Measurements from ENCODE around the gene GPR39. TPM values are rescaled to one million over a fixed set of nuclear protein-coding genes. Genes with fewer than 3 reads are reported as not detected.

The GPR39 gene
- total RNA-seq, 1 experiment from 2014 or later: 3.8 TPM

DNA sequence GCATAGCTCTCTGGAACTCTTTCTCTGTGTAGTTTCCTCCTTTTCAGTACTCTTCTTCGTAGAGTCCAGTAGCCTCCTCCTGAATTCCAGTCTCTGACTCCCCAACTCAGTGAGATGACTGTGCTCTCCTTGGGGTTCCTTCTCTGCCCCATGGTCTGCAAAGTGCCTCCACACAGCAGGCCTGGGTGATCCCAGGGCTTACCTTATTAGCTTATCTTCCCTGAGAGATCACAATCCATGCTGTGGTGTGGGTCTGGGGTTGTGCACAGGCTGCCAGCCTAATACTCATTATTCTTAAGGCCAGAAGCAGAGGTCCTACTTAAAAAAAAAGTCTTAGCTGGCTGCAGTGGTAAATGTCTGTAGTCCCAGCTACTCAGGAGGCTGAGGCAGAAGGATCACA is 4.6 kb upstream of the GPR39 start:
- DNase-seq (ENCODE audit: low read depth): no peak

DNA sequence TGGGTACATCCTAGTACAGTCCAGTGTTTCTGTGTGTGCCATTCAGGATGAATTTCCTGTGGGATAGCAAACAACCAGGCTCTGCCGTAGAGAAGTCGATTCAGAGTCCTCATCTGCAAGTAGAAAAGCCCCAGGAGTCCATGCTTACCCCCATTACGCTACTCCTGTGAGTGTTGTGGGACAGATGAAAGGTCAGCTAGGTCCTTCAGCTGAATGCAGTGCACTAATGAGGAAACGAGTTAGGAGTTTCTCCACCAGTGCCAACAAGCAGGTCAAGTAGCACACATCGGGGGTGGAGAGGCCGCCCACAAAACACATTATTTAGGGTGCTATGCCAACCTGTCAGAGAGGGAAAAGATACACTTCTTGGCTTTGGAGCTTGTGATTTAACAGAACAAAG is 2.5 kb upstream of the GPR39 start:
- DNase-seq (ENCODE audit: low read depth): no peak

DNA sequence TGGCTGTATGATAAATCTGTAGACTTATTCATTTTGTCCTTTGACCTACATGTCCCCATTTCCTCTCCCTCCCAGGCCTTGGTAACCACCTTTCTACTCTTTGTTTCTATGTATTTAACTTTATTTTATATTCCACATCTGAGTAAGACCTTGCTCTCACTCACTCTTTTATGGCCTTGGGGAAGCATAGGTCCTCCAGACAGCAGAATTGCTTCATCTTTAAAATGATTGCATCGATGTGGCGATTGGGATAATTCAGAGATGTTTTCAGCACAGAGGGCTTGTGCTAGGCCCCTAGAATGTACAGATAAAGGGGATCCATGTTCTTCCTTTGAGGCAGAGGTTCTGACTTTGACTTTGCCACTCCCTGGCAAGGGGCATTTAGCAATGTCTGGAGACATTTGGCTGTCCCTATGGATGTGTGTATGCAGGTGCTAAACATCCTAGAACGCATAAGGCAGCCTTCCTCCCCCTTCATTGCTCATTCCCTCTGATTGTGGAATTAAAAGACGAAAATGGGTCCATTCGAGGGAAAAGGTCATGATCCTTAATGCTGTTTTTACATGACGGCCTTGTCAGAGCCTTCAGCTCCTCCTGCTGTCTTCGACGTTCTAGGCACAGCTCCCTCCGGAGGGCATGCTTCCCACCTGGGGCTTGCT is 1.2 kb upstream of the GPR39 start:
- no peak for DNase-seq (ENCODE audit: low read depth)

DNA sequence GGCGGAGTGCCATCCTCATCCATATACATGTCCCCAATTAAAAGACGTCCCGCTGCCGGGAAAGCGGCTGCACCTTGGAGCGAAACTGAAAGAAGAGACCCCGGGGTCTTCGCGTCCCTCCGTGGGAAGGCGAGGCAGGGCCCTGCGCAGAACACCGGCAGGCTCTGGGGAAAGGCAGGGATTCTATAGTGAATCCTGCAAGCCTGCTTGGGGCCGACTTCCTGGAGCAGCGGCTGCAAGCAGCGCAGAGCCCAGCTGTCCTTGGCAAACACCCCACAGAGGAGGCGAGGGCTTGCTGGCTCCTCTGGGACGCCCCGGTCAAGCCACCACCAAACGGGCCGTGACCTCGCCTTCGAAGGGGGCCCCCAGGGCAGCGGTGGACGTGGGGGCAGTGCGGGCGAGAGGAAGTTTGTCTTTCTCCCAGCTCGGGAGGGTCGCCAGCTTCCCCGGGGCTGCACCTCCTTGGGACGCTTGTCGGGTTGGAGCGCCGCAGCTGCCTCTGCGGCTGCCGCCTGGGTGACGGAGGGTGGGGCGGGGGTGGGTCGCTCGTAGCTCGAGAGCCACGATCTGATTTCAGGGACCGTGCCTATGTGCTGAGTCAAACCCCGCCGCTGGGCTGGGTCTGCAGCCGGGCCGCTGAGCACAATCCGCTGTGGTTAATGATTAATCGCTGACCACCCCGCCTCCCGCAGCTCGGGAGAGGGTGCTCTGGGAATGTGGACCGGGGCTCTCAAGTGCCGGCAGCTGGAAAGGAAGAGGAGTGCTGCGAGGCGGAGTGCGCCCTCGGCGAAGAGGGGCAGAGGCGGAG is 486 bp upstream of the GPR39 start:
- DNase-seq (ENCODE audit: low read depth): peak; percentile 97

DNA sequence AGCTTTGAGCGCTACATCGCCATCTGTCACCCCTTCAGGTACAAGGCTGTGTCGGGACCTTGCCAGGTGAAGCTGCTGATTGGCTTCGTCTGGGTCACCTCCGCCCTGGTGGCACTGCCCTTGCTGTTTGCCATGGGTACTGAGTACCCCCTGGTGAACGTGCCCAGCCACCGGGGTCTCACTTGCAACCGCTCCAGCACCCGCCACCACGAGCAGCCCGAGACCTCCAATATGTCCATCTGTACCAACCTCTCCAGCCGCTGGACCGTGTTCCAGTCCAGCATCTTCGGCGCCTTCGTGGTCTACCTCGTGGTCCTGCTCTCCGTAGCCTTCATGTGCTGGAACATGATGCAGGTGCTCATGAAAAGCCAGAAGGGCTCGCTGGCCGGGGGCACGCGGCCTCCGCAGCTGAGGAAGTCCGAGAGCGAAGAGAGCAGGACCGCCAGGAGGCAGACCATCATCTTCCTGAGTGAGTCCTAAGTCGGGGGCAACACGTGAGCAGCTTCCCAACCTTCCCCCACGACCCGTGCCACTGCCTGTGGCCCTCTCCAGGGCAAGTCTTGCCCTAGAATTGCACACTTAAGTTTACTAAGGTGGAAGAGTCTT is 928 bp downstream of the GPR39 start:
- DNase-seq (ENCODE audit: low read depth): no peak

DNA sequence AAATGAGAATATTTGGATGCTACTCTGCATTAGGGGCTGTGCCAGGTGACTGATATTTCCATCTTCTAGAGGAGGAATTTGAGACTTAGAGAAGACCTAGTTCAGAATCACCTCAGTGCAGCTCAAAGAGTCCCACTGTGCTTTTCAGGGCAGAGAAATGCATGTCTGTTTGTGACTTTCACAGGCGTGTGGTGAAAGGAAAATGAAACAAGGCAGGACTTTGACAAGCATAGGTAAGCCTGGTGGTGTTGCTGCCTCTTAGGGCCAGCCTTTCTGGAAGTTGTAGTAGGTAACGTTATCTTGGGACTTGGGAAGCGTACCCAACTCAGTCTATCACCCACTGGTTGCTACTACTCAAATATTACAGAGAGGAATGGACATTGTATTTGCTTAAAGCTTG is 2.6 kb downstream of the GPR39 start:
- DNase-seq (ENCODE audit: low read depth): no peak

DNA sequence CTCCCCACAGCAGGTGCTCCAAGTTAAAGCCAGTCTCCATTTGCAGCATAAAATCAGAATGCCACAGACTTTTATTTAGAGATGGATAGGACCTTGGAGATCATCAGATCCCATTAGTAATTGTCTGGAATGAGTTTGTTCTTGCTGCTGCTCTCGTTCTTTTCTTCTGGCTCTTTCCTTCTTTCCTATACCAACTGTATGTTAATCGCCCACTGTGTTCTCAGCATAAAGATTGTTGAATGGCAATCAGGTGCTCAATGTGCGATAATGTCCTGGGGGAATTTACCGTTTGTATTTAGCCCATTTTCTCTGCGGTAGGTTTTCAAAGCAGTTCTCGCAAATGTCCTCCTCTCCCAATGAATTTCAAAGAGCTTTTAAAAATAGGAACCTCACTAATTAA is 3.3 kb downstream of the GPR39 start:
- DNase-seq (ENCODE audit: low read depth): no peak

DNA sequence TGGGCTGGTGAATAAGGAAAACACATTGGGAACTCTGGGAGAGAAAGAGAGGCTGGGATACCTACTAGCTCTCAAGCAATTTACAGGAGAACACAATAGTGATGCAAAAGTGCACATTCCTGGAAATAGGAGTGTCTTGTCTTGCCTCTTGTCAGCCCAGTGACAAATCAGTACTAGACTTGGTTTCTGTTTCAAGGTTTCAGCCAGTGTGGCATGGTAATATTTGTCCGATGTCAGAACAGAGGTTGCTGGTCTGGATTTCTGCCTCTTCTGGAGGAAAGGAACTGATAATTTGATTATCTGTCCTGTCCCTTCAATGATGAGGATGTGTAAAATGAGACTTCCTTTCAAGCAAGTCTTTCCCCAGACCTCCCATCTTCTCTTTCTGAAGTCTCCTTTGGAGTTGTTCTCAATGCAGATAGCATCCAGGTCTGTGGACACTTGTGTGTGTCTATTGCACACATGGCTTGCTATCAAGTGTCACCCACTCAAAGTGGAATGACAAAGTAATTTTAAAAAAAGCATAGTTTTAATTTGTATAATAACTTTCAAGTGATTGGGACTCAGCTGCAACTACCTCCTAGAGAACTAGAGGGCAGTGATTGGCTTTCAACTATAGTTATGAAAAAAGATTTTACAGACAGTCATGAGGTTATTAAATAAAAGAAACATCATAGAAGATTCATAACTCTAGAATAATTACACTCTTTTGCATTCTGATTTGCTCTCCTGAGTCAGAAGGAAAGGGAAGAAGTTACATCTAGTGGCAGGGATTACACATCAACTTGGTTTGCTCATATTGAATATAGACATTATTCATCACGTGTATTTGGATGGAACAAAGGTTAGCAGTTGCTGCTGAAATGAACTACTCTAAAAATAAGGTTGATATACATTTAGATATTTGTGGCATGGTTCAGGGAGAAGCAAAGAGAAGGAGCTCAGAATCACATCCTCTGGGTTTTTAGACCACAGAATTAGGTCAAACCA is 4.5 kb downstream of the GPR39 start:
- peak; percentile 29 for DNase-seq (ENCODE audit: low read depth)

DNA sequence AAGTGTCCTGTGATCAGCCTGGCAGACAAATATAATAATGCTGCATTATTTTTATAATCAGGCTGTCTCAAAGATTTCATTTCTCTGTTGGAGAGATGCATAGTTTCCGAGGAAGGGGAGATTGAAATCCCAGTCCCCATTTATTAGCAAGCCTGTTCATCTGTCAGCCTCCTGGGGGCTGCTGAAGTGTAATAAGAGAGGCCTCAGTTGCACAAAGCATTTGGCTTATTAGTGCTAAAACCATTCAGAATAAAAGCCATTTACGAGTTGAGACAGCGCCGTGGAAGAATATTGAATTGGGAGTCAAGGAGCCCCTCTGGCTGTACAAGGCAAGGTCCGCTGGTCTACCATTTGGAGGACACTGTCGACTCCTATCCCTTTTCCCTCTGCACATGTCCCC is 6.1 kb downstream of the GPR39 start:
- DNase-seq (ENCODE audit: low read depth): no peak

DNA sequence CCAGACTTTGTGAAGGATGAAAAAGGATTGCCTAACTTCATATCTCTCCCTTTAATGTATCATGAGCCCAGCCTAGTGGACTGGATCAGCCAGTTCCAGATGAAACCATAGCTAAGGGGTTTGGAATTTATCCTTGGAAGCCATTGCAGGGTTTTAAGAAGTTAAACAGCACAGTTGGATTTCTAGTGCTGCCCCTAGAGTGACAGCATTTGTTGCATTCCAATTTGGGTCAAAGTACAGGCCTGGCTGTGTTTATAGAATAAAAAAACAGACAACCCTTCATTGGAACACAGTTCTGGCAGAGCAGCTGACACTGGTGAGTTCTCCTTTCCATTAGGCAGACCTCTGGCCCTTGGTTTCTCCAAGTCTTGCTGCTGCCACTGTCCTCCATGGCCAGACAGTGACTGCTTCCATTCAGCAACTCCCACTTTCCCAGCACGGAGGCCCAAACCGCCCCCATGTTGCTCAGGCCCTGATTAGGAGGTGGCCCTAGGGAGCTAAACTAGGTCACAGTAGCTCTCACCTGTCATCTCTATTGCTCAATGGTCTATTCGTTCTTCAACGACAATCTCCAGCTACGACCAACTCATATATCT is 8.0 kb downstream of the GPR39 start:
- DNase-seq (ENCODE audit: low read depth): no peak

DNA sequence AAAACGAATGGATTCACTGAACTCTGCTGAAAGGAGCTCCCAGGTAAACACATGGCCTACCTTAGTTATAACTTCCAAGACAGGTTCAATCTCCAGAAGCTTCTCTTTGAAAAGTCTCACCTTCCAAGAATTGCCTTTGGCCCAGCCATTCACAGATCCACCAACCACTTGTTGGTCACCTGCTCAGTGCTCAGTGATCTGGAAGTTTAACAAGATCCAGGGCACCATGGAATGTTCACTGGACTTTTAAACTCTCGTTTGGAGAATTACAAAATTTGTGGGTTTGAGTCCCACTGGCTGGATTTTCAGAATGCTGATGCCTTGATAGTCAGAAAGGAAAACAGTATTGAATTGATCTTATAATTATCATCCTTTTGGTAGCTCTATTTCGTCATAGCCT is 9.4 kb downstream of the GPR39 start:
- no peak for DNase-seq (ENCODE audit: low read depth)

DNA sequence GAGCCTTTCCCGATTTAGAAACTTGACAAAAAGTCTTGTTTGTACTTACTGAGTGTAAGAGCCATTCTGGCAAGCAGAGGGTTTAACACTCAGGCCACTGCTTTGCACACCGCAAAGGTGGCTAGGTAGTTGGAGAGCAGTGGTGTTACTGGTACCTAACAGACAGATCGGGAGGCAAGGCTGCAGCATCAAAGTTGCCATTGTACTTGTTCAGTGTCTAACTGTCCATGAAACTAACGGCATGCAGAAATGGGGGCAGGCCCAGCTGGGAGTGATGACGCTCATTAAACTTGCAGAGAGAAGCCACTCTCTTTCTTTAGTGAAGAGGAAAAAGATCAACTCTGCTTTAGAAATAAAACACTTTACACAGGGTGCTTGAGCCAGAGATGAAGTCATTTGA is 10.1 kb downstream of the GPR39 start:
- no peak for DNase-seq (ENCODE audit: low read depth)

DNA sequence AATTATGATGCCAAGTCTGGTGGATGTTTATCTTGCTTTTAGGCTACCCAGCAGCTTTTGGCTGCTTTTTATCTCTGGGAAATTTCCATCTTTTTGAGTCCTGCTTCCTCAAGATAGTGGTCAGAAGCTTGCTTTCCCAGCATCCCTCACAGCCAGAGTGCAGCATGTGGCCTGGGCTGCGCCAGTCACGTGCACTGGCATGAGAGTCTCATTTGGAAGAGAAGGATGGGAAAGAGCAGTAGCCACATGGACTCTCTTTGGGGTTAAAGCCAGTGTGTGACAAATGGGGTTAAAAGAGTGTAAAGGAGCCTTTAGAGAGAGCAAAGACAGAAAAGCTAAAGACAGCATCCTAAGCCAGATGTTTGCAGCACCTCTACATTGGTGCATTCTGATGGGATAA is 12.7 kb downstream of the GPR39 start:
- no peak for DNase-seq (ENCODE audit: low read depth)

DNA sequence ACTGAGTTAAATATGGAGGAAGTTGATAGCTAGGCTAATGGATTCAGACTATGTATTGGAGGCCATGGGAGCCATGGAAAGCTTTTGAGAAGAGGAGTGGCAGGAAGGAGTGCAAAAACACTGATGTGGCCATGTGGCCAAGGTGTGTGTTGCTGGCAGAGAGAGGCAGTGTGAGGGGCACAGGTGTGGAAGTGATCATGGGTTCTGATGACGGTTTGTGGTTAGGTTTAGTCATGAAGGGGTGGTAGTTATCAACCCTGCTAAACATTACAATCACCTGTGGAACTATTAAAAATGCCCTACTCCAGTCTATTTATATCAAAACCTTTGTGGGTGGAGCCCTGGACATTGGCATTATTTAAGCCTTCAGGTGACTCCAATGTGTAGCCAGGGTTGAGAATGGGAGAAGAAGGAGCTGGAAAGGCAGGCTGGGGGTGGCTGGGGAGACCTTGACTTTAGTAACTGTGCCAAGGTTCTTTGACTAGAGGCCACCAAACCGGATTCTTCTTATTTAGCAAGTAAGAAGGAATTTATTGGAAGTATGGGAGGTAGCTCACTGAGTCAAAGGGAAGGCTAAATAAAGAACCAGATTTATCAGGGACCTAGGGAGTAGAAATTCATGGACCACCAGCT is 13.5 kb downstream of the GPR39 start:
- no peak for DNase-seq (ENCODE audit: low read depth)

DNA sequence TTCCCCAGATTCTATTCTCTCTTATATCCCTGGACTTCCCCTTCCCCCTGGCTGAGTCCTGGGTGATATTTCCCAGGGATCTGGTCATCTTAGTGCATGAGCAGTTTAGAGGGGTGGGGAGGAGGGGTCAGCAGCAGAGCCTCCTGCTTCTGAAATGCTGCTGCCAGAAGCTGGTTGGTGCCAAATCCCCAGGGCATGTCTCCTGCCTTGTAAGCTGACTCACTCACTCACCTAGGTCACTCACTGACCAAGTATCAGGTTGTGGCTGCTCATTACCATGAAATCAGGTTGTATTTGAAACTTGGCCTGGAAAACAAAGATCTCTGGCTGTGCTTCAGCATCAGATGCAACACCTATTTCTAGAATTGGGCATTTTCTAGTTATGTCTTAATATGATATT is 14.3 kb downstream of the GPR39 start:
- no peak for DNase-seq (ENCODE audit: low read depth)

DNA sequence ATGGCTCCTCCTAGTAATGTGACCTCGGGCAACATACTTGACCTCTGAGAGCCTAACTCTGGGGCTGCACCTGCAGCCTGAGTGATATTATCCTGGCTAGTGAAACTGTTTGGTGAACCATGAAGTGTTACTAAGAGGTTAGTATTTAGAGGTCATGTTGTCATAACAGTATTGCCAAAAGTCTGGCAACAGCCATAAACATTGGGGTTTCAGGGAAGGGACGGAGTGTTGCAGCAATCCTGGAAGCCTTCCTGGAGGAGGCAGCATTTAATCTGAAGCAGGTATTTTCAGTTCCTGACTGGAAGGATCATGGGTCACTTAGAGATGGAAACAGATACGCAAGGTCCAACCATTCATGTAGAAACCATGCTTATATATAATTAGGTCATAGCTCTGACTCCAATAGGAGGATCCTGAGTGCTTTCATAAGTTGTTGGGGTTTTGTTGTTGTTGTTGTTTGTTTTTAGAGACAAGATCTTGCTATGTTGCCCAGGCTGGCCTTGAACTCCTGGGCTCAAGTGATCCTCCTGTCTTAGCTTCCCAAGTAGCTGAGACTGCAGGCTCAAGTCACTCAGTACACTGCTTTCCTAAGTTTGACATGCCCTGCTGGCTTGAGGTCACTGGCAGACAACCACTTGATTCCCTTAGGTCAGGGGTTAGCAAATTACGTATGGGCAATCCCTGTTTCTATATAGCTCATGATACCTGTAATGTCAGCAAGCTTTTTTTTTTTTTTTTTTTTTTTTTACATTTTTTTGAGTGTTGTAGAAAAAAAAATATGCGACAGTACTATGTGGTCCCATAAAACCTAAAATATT is 21.5 kb downstream of the GPR39 start:
- DNase-seq (ENCODE audit: low read depth): no peak

DNA sequence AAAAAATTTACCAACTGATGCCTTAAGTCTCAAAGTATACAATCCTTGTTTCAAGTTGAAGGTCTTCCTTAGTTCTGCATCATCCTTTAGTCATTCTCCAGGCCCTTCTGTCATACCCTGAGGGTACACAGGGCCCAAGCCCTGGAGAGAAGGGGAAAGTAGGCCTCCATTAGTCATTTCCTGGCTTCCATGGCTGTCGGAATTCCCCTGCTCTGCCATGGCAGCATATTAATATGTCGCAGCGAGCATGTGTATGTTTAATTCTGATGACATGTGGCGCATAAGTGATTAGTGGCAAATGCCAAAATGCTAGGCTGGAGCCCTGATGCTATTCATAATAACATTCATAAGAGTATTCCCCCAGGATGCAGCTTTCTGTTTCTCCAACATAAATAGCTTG is 22.1 kb downstream of the GPR39 start:
- DNase-seq (ENCODE audit: low read depth): peak; percentile 89

DNA sequence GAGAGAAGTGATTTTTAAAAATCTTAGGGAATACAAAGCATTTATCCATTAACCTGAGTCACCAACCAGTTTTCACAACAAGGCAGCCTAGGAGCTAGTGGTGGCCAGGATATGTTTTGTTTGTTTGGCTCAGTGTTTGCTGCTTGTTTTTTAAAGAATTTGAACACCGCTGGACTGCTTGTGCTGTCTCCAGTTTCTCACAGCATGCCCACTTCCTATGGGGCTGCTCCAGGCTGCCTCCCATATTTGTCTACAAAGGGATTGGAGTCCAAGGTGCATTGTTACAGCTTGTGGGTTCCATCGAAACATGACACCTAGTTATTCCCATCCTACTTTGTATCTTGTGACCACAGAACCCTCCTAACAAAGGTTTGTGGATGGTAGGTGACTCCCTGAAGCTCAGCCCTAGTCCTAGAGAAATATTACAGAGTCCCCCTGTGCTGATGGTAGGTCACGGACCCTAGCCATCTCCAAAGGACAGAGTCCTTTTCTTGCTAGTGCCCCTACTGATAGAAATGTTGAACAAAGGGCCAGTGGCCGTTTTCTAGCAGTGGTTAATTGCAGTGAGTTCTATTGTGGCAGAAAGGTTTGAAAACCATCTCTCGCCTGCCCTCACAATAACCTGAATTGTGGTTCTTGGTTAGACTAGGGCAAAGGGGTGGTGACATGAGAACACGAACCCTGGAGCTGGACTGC is 23.2 kb downstream of the GPR39 start:
- peak; percentile 72 for DNase-seq (ENCODE audit: low read depth)

DNA sequence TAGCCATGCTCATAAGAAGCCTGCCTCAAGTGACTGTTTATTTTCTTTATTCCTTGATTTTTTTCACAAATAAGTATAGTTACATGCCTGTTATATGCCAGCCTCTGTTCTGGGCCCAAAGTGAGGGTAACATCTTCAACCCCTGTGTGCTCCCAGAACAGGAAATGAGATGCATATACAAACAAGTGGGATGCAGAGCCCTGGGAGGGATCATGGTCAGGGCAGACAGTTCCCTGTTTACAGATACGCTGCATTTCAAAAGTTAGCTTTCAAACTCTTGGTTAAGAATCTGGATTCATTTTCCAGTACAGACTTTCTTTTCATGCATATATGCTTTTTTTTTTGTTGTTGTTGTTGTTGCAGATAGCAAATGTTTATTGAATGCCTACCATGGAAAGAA is 24.4 kb downstream of the GPR39 start:
- DNase-seq (ENCODE audit: low read depth): no peak
